Measurements from ENCODE around the gene NECTIN1.
A peak's percentile ranks its signal among the peaks of the same experiment; 100 is the strongest.

The NECTIN1 gene

DNA sequence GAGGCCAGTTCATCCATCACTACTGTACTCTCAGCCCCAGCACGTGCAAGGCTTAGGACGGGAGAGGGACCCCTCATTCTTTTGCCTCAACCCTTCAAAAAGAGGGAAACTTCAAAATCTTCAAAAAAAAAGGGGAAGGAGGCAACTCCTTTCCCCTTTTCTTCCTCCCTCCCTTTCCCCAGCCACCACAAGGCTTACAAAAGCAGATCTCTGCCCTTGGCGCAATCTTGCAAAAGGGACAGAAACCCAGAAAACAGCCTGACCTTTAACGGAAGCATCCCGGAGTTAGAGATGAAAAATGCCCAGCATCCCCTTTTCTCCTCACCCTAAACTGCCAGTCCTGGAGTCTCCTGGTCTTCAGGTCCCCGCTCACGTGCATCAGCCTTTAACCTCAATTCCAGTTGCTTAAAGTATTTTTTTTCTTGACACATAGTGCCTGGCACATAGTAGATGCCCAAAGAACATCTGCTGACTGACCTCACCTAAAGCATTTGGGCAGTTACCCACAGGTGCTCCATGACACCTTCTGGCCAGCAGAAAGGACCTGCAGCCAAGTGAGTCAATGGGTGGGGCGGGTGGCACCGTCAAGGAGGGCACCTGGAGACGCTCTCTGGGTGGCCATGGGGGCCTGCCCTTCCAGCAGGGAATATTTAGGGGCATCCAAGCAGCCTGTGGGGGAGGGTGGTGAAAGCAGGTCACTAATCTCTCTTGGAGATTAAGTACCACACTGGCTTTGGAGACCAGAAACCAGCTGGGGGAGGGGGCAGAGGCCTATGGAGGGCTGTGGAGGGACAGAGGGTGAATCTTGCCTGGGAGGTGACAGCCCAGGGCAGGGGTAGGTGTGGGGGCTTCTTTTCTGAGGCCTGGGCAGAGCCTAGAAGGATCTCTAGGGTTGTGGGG, 16.3 kb downstream of the NECTIN1 start:
- no peak for DNase-seq

DNA sequence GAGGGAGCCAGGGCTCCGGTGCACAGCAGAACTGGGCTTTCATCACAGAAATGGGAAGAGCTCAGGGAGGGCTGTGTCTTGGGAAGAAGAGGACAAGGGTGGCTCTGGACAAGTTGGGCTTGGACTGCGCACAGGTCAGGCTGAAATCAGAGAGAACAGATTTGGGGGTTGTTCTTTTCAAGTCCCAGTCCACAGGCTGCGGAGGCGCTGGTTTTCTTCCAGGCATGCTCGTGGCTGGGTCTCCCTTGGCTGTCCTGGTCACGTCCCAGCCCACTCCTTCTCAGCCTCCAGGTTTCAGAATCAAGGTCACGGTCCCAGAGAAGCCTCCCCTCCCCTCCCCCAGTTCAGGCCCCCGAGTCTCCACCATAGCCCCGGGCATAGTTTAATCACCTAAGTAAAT, 17.0 kb downstream of the NECTIN1 start:
- no peak for DNase-seq

DNA sequence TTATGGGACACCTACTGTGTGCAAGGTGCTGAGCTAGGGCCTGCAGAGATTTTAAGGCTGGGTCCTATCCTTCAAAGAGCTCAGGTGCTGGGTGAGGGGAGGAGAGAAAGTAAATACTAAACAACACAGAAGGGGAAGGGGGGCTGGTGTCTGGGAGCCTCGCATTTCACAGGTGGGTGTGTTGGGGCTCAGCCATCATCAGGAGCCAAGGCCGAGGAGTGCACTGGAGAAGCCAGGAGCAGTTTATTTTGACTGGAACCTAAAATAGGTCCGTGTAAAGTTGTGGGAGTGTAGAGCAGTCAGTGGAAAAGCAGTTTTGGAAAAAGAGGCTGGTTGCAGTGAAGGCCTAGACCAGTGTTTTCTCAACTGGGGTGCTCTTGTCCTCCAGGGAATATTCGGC, 17.5 kb downstream of the NECTIN1 start:
- DNase-seq: no peak

DNA sequence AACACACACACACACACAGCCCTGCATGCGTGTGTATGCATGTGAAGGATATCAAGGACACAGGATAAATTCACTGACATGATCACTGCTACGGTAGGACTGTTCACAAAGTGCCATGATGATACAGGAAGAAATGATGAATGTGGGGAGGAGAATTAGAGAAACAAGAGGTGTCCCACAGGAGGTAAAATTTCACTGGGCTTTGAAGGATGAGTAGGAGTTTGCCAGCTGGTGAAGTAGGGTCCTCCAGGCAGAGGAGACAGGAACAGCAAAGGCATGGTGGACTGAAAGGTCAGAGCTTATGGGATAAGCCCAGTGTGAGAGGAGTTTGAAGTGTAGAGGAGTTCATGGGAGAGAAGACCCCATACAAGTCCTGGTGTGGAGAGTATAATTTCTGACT, 18.6 kb downstream of the NECTIN1 start:
- no peak for DNase-seq

DNA sequence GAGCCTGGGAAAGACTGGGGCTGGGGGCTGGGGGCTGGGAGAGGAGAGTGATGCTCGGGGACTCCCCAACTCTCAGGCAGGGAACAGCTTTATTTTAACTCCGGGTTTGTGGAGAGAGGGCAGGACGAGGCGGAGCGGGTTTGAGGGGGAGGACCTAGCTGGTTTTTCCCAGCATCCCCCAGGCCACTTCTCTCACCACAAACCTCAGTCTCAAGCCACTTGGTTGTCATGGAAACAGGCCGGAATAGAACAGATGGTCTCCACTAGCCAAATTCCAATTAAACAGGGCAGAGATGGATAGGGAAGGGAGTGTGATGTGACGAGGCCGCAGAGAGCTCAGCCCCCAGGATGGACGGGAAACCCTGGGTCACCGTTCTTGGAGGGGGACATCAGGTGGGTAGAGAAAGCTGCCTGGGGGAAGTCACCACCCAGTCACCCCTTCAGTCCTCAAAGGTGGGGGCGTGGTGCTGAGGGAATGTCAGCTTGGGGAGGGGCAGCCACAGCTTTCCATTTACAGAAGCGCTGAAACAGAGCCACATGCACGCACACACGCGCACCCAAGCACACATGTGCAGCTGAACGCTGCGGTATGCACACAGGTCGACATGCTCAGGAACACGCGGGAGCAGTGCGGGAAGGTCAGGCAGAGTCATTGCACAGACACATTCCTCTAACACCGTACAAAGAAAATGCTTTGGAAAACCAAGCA, 19.2 kb downstream of the NECTIN1 start:
- peak; percentile 93 to 95 for DNase-seq

DNA sequence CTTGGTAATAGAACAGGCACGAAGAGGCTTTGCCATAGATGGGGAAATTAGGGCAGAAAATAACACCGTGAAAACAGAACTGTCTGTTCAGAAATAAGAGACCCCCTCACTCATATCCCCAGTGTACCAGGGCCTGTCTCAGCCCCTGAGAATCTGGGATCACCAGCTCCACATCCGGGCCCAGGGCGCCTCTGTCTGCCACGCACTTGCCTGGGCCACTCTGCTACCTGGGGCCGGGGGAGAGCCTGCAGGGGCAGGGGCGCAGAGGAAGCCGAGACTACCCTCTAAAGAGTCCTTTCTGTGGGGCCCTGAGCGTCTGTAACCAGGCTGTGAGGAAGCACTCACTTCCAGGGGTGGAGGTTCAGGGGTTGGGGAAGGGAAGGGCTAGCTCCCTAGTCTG, 19.8 kb downstream of the NECTIN1 start:
- DNase-seq: no peak

DNA sequence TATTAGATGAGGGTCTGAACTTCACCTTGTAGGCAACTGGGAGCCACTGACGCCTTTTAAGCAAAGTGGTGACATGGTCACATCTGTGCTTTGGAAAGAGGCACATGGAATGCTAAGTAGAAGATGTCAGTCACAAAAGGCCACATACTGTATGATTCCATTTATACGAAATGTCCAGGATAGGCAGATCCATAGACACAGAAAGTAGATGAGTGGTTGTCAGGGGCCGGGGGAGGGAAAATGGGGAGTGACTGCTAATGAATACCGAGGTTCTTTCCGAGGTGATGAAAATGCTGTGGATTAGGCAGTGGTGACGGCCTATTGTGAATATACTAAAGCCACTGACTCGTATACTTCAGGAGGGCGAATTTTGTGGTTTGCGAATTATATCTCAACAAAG, 20.6 kb downstream of the NECTIN1 start:
- DNase-seq: no peak

DNA sequence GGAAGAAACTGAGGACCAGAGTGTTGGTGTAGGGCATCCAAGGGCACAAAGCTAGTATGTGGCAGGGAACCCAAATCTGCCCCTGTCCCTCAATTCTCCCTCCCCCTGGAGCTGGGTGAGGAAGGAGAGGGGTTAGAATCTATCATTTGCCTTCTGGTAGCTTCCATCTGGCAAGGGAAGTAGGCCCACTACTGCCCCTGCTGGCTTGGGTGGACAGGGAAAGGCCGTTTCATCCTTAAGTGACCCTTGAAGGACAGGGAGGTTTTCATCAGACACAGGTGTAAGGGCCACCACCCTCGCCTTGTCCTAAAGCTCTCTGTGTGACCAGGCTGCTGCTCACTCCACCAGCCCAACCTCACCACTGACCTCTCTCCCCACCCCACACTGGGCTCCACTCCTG, 22.1 kb downstream of the NECTIN1 start:
- no peak for DNase-seq

DNA sequence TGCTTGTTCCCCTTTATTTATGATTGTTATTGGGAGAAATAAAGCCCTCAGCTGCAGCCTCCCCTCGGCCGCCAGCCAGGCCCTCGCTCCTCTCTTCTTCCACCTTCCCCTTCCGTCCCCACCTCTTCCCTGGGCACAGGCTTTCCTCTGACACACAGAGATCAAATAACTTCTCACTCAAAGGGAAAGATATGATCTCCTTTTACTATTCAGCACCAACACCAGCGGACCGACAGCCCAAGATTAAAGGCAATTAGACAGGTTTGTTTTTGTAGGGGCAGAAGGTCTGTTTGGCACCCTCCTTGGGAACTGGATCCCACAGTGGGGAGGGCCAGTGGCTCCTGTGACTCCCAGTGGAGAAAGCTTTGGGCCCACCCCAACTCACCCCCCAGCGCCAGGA, 23.0 kb downstream of the NECTIN1 start:
- no peak for DNase-seq

DNA sequence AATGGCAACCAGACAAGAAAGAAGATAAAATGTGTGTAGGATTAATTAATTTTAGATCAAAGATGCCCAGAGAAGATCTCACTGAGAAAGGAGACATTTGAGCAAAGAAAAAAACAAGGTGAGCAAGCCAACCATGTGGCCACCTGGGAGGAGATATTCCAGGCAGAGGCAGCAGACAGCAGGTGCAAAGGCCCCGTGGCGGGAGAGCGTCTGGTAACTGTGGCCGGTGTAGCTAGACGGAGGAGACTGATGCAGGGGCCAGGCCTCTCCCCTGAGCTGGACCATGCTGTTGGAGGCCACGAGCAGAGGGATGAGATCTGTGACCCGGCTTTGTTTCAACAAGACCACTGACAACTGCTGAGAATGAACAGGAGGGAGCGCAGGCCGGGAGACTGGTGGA, 23.6 kb downstream of the NECTIN1 start:
- DNase-seq: no peak

DNA sequence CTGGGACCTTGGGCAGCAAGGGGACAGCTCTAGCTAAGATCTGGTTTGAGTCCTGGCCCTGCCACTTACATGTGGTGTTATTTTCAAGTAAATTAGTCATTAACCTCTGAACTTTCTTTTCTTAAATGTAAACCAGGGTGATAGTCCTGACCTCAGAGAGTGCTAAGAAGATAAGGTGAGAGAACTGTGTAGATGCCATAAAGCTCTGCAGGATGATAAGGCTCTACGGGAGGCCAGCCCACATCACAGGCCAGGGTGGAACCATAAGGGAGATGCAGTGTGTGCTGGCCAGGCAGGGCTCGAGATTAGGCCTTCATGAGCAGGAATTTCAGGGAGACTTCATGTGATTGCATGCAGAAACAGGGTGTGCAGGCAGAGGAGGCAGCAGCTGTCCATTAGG, 24.2 kb downstream of the NECTIN1 start:
- no peak for DNase-seq

DNA sequence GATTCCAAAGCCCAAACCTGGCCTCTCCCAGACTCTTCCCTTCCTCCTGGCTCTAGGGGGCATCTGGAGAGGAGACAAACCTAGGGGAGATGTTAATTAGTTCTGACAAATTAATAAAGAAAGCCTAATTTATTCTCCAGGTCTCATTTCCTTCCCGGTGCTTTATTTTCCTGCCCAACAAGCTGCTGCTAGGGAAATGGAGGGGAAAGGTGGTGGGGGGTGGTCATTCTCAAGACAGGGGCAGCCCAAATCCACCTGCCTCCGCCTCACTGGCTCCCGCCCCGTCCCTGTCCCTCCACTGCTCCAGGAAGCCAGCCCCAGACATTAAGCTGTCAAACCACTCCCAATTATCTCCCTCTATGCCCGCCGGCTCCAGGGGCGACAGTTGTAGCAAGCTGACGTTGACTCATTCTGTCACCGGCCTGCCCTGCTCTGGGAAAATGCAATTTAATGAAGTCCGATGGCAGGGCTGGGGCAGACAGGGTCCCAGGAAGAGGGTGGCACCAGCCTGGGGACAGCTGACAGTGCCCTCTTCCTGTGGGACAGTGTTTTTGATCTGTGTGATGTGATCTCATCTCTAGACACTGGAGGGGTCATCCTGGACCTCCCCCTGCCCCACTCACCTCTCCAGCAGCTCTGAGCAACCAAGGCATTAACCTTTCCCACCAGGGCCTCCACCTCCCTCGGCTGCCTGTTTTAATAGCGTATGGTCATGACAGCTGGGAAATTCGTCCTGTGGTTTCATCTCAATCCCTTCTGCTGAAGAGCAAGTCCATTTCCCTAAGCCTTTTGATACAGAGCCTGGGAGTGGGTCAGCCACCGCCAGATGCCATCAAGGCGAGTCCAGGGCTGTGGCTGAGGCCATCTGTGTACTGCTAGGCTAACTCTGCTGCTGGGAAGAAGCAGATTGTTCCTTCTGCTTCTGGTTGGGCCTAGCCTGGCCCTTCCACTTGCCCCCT, 27.1 kb downstream of the NECTIN1 start:
- DNase-seq: no peak

DNA sequence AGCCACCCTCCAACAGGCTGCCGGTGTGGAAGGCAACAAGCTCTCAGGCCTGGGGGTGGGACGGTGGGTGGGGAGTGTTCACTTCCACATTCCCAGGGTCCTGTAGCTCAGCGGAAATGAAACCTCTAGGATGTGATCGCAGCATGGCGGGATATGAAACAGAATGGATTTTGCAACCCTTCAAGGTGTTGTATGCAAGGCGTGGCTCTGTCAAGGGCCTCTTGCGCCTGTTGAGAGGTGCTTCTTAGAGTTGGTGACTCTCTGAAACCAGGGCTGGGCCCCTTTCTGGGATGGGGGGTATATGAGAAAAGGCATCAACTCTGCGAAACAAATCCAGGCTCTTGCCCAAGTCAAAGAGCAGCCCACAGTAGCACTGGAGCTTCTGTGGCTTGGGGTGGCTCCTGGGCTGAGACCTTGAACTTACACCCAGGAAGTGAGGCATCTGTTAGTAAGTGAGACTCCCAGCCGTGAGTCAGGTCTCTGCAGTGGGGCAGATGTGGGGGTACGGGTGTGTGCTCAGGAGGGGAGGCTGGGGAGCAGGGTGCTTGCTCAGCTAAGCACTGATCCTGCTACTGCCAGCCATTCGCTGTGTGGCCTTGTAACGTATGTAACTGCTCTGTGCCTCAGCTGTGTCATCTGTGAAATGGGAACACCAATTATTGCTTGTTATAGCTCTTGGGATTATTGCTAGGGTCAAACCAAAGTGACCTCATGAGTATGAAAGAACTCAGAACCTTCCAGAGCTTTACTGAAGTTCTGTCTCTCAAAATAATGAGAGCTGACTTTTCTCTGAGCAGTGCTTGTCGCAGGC, 28.3 kb downstream of the NECTIN1 start:
- DNase-seq: no peak

DNA sequence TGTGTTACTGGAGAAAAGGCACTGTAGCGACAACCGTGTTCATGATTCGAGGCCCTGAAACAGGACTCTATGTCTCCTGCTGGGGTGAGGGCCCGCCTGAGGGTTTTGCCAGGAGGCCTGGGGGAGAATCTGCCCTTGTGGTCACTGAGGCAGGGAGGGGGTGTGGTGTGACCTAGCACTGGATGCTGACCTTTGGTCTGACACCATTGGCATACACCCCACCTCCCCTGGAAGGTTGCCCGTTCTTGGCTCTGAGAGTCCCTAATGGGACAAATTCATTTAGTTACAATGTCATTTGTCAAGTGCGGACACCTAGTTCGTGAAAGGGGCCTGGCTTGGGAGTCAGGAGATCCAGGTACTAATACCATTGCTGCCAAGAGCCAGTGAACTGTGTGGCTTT, 29.0 kb downstream of the NECTIN1 start:
- DNase-seq: no peak

DNA sequence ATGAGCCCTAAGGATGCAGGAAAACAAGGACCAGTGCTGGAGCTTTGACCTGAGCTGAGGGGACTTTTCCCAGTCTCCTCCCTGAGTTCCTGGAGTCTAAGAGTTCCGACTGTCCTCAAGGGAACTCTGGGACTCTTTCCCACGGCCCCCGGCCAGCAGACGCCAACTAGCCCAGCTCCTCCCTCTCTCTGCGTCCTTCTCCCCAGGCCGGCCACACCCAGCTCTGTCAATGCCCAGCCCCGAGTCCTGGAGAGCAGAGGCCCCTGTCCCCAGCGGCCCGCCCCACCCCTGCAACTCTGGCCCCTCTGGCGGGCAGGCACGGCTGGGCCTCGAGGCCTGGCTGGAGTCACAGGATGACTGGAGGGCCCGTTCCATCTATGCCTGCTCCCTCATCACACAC, 29.8 kb downstream of the NECTIN1 start:
- no peak for DNase-seq

DNA sequence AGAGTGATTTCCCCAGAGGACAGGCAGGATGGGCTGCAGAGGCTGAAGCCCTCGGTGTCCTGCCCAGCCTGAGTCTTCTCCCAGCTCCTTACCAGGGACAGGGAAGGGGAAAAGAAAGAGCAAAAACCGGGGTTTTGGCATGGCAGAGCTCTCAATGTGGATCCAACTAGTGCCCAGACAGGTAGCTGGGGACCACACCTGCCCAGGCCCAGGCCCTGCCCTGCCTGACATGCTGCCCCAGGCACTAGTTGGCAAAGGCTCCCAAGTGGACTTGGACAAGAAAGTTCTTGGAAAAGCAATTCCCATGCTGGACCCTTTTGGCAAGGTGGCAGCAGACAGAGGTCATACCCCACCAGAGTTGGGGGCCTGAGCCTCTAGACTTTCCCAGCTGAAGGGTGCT, 31.1 kb downstream of the NECTIN1 start:
- no peak for DNase-seq

DNA sequence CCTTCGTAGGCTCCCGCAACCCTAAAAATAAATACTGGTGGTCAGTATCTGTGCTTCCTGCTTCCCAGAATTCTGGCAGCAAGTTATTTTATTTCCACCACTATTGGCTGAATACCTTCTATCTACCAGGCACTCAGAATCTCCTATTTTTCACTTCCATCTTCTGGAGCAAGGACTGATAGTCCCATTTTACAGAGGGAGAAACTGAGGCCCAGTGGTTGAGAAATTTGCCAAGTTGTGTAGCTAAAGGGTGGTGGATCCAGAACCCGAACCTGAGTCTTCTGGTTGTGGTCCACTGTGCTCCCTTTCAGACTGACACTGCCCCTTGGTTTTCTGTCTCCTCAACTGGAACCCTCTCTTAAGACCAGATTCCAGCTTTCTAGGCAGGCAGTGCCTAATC, 31.6 kb downstream of the NECTIN1 start:
- DNase-seq: no peak

DNA sequence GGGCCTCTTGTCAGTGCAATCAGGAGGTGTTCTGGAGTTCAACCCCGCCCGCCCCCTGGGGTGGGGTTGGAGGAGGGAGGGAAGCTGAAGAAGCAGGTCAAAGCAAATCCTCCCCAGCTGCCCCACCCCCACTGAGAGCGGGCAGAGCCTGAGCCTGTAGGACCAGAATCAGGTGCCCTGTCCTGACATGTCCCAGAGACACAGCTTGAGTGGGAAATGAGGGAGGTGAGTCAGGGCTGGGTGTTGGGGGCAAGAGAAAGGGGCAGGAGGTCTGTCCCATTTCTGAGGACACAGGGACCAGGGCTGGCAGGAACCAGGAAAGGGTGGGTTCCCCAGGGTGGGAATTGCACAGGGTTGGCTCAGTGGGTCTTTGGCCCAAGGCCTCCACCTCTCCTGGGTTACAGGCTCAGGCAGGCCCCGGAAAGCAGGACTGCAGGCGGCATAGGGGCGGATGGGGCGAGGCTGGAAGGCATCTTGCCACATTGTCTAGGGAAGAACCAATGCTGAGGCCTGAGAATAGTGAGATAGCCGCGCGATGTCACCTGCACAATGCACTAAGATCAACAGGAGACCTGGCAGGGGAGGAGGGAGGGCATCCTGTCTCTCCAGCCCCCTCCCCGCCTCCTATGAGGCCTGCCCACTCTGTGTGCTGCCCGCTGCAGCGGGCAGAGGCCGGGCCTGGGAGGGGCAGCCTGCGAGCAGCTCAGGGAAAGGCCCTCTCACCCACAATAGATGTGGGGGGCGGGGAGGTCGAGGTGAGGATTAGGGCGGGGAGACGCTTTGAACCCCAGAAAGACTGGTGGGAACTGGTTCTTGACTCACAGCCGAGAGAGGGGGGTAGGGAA, 32.4 kb downstream of the NECTIN1 start:
- no peak for DNase-seq

DNA sequence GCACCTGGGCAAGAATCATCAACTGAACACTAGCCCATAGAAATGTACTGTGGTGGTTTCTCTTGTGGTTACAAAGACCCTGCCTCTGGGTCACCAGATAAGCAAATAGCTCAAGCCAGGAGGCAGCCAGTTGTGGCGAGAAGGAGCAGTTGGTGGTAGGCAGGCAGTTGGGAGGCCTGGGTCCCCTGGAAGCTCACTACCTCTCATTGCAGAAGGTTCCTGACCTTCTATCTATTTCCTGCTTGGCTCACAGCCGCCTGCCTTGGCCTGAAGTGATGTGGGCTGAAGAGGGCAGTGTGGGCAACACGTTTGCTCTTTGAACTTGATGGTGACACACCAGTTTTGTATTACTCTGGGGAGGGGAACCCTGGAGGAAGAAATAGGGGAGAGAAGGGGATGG, 34.7 kb downstream of the NECTIN1 start:
- no peak for DNase-seq

DNA sequence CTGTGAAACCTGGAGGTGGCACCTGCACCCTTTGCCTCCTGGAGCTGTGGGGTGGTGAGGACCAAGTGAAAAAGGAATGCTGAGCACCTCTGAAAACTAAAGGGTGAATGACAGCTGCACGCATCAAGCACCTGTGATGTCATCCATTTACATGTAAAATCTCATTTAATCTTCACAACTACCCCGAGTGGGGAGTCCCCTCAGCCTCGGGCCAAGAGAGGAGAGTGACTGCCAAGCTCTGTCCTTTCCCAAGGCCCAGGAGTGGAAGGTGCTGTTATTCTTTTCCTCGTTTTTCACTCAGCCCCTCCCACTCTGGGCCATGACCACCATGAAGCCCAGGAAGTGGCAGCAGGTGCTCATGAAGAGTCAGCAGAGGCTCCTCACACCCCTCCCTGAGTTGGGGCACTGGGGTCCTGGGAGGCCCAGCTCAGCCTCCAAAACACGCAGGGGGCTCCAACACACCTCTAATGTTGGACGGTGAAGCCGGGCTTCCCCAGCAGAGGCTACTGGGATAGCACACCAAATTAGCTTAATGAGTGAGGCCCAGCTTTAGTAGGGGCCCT, 35.7 kb downstream of the NECTIN1 start:
- DNase-seq: no peak

DNA sequence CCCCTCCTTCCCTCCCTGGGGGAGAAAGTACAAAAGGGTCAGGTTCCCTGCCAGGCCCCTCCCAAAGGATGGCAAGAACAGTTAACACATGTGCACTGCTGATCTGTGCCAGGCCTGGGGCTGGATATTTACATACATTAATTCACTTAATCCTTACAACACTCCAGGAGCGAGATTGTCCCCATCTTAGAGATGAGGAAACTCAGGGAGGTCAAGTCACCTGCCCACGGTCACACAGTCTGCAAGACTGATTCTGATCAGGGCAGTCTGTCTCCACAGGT, 36.5 kb downstream of the NECTIN1 start:
- DNase-seq: no peak

Measured in NCI-H446 (cell line).